Measurements from ENCODE around the gene PBX1. TPM values are rescaled to one million over a fixed set of nuclear protein-coding genes. Genes with fewer than 3 reads are reported as not detected.

Gene PBX1
- polyA plus RNA-seq, 4 donors = 149 to 186 (median 166) TPM

DNA sequence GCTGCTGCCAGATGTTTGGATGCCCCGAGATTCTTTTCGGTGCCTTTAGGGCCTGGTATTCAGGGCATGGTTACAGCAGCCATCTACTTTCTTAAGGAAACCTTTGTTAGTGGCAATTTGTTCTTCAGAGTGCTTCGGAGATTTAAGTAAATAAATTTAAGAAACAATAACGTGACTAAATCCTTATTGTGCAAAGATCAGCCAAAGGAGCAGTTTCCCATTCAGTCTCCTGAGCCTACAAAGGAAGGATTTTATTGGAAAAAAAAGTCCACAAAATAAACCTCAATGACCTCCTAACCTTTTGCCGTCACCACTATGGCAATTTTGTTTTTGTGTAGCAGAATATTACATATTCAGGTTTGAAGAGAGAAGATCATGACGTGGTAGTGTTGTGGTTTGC is 231.1 kb downstream of the PBX1 start:
- no peak for DNase-seq (ENCODE audit: low read depth in 4 of 4, low spot score in 3 of 4)

DNA sequence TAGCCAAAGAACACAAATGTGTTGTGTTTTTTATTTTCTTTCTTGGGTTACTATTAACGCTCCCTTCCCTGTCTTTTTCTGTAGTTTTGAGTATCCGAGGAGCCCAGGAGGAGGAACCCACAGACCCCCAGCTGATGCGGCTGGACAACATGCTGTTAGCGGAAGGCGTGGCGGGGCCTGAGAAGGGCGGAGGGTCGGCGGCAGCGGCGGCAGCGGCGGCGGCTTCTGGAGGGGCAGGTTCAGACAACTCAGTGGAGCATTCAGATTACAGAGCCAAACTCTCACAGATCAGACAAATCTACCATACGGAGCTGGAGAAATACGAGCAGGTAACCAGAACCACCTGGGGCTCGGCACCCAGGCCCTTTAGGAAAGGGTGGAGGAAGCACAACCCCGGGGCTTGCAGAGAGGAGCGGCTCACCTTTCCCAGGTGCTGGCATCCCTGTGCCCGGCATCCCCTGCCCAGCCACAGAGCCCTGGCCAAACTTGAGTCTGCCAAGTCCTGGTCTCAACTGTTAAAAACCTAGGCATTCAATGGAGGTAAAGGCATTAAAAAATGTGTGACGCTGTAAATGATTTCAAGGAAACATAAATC is 233.5 kb downstream of the PBX1 start:
- no peak for DNase-seq (ENCODE audit: low read depth in 4 of 4, low spot score in 3 of 4)

DNA sequence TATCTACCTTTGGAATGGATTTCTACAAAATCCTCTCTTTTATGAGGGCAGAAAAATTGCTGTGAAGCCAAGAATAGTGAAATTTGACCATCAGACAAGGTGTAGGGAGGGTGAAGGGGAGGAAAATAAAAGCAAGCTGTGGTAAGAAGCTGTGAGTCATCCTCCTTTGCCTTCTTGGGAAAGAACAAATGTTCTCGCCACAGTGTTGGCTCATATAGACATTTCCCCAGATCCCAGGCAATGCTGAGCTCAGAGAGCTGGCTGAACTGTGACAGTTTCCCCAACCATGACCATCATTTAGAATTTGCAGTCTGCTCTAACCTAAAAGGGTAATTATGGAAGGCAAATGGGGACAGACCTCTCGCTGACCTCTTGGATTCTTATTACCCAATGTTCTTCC is 235.4 kb downstream of the PBX1 start:
- DNase-seq (ENCODE audit: low read depth in 4 of 4, low spot score in 3 of 4) = no peak

- no peak for DNase-seq (ENCODE audit: low read depth in 4 of 4, low spot score in 3 of 4)
Observed at GRCh38 chr1:164796916-164797315, 237.9 kb downstream of the PBX1 start.

- no peak for DNase-seq (ENCODE audit: low read depth in 4 of 4, low spot score in 3 of 4)
Observed at GRCh38 chr1:164801246-164801731, 242.3 kb downstream of the PBX1 start.

DNA sequence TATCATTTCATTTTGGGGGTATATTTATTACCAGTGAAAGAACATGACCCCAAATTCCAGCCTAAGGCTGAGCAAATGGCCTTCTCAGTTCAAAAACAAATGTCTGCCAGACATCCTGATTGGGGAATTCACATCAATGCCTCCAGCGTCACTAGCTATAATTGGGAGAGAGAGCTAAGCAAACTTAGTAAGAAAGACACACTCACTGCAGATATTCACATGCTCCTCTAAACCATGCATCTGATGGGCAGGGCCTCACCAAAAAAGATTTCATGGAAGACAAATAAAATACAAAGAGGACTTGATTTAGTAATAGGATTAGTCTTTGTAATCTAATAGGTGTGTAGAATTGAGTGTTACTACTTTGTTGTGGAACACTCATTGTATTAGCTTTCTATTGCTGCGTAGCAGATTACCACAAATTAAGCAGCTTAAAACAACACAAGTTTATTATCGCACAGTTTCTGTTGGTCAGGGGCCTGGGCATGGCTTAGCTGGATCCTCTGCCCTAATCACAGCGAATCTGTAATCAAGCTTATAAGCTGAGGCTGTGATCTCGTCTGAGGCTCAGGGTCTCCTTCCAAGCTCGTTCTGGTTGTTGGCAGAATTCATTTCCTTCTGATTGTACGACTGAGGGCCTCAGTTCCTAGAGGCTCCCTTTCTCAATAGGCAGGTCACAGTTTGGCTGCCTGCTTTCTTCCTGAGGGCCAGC is 243.0 kb downstream of the PBX1 start:
- no peak for DNase-seq (ENCODE audit: low read depth in 4 of 4, low spot score in 3 of 4)

- no peak for DNase-seq (ENCODE audit: low read depth in 4 of 4, low spot score in 3 of 4)
Observed at GRCh38 chr1:164802529-164803282, 243.7 kb downstream of the PBX1 start.

DNA sequence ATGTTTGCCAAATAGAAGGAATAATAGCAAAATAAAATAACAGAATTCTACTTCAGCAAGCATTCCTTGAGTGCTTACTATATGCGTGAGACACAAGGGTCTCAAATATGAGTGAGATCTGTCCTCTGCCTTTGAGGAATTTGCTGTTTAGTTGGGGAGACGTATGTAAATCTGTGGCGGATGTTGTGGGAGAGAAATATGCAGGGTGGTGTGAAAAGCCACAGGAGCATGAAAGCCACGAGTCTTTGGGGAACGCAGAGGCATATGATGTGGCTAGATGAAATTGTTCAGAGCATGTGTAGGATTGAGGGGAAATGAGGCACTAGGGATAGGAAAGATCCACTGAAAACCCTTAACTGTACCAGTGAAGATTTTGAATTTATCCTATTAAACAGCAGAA is 244.4 kb downstream of the PBX1 start:
- DNase-seq (ENCODE audit: low read depth in 4 of 4, low spot score in 3 of 4) = no peak

DNA sequence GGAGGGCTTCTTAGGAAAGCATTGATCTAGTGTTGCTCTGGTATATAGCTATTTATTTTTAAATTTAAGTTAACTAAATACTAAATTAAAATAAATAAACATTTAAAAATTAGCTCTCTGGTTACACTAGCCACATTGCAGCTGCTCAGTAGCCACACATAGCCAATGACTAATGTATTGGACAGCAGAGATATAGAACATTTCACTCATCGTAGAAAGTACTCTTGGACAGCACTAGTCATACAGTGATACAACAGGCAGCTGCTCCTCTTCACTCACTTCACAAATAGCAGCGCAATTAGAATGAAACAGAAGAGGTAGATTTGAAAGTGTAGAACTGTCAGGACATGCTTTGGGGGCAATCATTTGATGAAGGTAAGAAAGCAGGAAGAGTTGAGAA is 245.4 kb downstream of the PBX1 start:
- DNase-seq (ENCODE audit: low read depth in 4 of 4, low spot score in 3 of 4) = no peak

GRCh38 chr1:164805399-164805798 is 246.4 kb downstream of the PBX1 start:
- DNase-seq (ENCODE audit: low read depth in 4 of 4, low spot score in 3 of 4) = no peak

DNA sequence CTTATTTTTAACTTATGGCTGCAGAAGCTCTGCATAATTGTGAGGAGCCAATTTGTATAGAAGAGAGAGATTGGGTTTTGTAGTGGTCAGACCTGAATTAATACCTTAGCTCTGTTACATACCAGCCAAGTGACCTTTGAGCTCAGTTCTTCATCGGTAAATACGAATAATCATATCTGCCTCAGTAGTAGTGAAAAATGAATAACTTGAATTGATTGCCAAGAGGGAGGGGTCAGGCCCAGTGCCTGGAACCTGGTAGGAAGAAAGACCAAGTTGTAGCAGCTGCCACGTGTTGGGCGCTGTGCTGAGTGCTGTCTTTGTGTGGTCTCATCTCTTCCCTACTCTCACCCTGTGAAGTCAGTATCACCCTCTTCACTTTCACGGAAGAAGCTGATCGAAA is 247.5 kb downstream of the PBX1 start:
- DNase-seq (ENCODE audit: low read depth in 4 of 4, low spot score in 3 of 4) = no peak

DNA sequence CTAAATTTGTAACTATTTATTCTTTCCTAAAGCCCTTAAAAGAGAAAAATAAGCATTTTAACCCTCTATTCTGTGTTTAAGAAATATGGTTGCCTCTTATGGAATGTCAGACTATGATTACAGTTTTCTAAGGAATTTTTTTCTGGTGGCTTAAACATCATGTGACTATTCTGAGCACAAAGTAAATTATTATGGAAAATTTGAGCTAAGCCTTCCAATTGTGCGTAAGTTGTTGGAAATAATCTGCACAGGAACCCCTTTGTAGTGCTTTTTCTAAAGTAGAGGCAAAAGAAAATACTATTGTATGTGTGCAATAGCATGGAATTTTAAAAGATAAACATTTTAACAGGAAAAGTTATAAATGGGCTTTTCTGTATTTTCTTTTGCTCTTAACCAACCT is 254.8 kb downstream of the PBX1 start:
- DNase-seq (ENCODE audit: low read depth in 4 of 4, low spot score in 3 of 4) = no peak

GRCh38 chr1:164821648-164822047 is 262.7 kb downstream of the PBX1 start:
- DNase-seq (ENCODE audit: low read depth in 4 of 4, low spot score in 3 of 4) = no peak

DNA sequence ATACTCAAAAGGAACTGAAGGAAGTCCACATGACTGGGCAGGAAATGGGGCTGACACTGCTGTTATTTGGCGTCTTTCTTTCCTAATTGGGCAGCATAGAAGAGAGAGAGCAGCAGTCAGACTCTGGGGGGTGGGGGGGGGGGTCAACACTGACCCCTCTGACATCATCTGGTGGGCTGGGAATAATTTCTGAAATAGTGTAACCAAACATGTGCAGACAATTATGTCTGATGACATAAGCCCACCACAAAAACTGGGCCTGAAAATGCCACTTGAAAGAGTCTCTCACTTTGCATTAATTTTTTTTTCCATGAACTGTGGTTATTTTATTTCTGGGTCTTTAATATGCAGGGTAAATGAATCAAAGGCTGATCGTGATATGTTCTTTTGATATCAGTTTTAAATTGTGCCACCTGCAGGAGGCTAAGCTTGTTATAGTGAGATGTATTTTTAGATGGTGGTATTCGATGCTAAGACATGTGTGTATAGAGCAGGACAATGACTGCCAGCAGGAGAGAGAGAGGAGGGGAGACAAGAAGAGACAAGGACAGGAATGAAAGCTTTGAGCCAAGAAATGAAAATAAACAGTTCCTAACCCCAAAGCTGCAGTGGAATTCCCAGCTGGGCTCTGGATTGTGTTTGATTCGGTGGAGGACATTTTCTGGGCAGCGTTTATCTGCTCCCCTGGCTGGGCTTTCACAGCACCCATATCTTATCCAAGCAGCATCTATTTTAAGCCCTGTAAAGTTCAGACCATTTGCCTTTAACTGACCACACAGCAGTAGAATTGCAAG is 264.7 kb downstream of the PBX1 start:
- DNase-seq (ENCODE audit: low read depth in 4 of 4, low spot score in 3 of 4) = no peak

GRCh38 chr1:164824542-164824941 is 265.6 kb downstream of the PBX1 start:
- DNase-seq (ENCODE audit: low read depth in 4 of 4, low spot score in 3 of 4) = no peak

DNA sequence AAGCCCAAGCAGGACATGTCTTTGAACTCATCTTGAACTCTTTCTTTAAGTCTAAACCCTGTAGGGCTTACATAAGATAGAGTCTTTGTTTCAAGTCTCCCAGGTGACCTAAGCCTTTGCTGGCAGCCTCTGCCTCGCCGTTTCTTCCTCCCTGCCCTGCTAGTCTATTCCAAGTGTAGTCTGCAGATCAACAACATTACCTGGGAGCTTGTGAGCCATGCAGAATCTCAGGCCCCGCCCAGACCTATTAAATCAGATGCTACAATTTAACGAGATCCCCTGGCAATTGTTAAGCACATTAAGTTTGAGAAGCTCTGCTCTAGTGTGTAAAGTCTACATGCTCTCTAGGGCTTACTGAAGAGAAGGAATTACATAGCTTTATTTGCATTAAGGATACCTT is 271.6 kb downstream of the PBX1 start:
- DNase-seq (ENCODE audit: low read depth in 4 of 4, low spot score in 3 of 4) = no peak

- no peak for DNase-seq (ENCODE audit: low read depth in 4 of 4, low spot score in 3 of 4)
Observed at GRCh38 chr1:164834641-164835040, 275.7 kb downstream of the PBX1 start.

- DNase-seq (ENCODE audit: low read depth in 4 of 4, low spot score in 3 of 4) = no peak
Observed at GRCh38 chr1:164836614-164837018, 277.6 kb downstream of the PBX1 start.

- no peak for DNase-seq (ENCODE audit: low read depth in 4 of 4, low spot score in 3 of 4)
Observed at GRCh38 chr1:164838786-164839185, 279.8 kb downstream of the PBX1 start.

DNA sequence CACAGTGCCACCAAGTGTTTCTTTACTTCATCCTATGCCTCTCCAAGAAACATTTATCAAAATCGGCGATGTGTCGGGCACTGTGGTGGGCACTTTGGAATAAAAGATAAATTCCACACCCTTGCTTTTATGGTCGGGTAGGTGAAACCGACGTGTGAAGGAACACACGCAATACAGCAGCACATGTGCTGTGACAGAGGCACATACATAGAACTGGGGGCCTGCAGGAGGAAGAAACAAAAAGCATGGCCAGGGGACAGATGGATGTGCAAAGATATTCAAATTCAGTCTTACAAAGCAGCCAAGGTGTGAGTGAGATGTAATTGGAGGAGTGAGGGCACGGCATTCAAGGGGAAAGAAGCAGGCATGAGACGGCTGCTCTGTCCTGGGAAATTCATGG is 282.0 kb downstream of the PBX1 start:
- DNase-seq (ENCODE audit: low read depth in 4 of 4, low spot score in 3 of 4) = no peak

Measured in right renal pelvis (tissue), 4 donors.